WTC11 (cell line): ENCODE data around the gene ACBD7. TPM values are rescaled to one million over a fixed set of nuclear protein-coding genes. Genes with fewer than 3 reads are reported as not detected.

Experiments
- CDX4 ChIP-seq: fragments of 250-450 bp; sonication (Bioruptor Pico); IDR thresholded peaks from 2 replicates; pipeline ENCODE4 v1.9.0; 2021; ENCODE audit warnings: moderate library complexity, mild to moderate bottlenecking, inconsistent platforms, borderline replicate concordance
- CREB1 ChIP-seq: sonication (generic); formaldehyde crosslinking; IDR thresholded peaks from 2 replicates; pipeline ENCODE4 v1.8.0; 2023; ENCODE audit warnings: mild to moderate bottlenecking, missing genetic modification reagents
- FOXJ3 ChIP-seq: sonication (generic); formaldehyde crosslinking; IDR thresholded peaks from 2 replicates; pipeline ENCODE4 v1.9.0; 2021; ENCODE audit warnings: missing genetic modification reagents, mild to moderate bottlenecking, borderline replicate concordance
- FOXP1 ChIP-seq: sonication (generic); formaldehyde crosslinking; IDR thresholded peaks from 2 replicates; pipeline ENCODE4 v1.8.0; 2022; ENCODE audit warnings: missing genetic modification reagents, mild to moderate bottlenecking, moderate library complexity, borderline replicate concordance
- IRF2 ChIP-seq: sonication (generic); formaldehyde crosslinking; IDR thresholded peaks from 2 replicates; pipeline ENCODE4 v1.8.0; 2022; ENCODE audit warnings: low read depth, missing genetic modification reagents, borderline replicate concordance
- JUN ChIP-seq: sonication (generic); formaldehyde crosslinking; IDR thresholded peaks from 2 replicates; pipeline ENCODE4 v1.8.0; 2023; ENCODE audit warnings: mild to moderate bottlenecking, missing genetic modification reagents
- MAX ChIP-seq: sonication (generic); formaldehyde crosslinking; IDR thresholded peaks from 2 replicates; pipeline ENCODE4 v1.8.0; 2022; ENCODE audit warnings: mild to moderate bottlenecking, missing genetic modification reagents
- NFYB ChIP-seq: sonication (generic); formaldehyde crosslinking; conservative IDR thresholded peaks from 2 replicates; pipeline ENCODE4 v1.8.0; 2022; ENCODE audit warnings: low read depth, missing genetic modification reagents
- NR1H2 ChIP-seq: sonication (generic); formaldehyde crosslinking; IDR thresholded peaks from 2 replicates; pipeline ENCODE4 v1.9.0; 2021; ENCODE audit warnings: mild to moderate bottlenecking, moderate library complexity, missing genetic modification reagents
- NR3C1 ChIP-seq: sonication (generic); formaldehyde crosslinking; conservative IDR thresholded peaks from 2 replicates; pipeline ENCODE4 v1.8.1; 2023; ENCODE audit warnings: low read depth, mild to moderate bottlenecking, missing genetic modification reagents
- PRDM15 ChIP-seq: sonication (generic); formaldehyde crosslinking; IDR thresholded peaks from 2 replicates; pipeline ENCODE4 v1.8.0; 2022; ENCODE audit warnings: missing genetic modification reagents
- RORB ChIP-seq: fragments of 250-450 bp; sonication (Bioruptor Pico); IDR thresholded peaks from 2 replicates; pipeline ENCODE4 v1.9.0; 2021; ENCODE audit warnings: mild to moderate bottlenecking
- ZBTB21 ChIP-seq: sonication (generic); formaldehyde crosslinking; IDR thresholded peaks from 2 replicates; pipeline ENCODE4 v1.8.1; 2023; ENCODE audit warnings: mild to moderate bottlenecking, missing genetic modification reagents, borderline replicate concordance
- ZNF232 ChIP-seq: sonication (generic); formaldehyde crosslinking; IDR thresholded peaks from 2 replicates; pipeline ENCODE4 v1.8.0; 2022; ENCODE audit warnings: mild to moderate bottlenecking, missing genetic modification reagents
- ZSCAN18 ChIP-seq: fragments of 250-450 bp; sonication (Bioruptor Pico); IDR thresholded peaks from 2 replicates; pipeline ENCODE4 v2.1.2; 2022; ENCODE audit warnings: mild to moderate bottlenecking, moderate library complexity
- total RNA-seq: library from RNA; stranded (reverse); gene quantifications from 3 replicates; pipeline ENCODE4 v1.2.3, GENCODE V29; 2021
- TF ChIP-seq, protein P1 (sequence below): sonication (generic); formaldehyde crosslinking; IDR thresholded peaks from 2 replicates; pipeline ENCODE4 v1.8.1; 2022; ENCODE audit warnings: low read depth, missing genetic modification reagents, borderline replicate concordance
- TF ChIP-seq, protein P2 (sequence below): sonication (generic); formaldehyde crosslinking; IDR thresholded peaks from 2 replicates; pipeline ENCODE4 v1.8.1; 2023; ENCODE audit warnings: mild to moderate bottlenecking, missing genetic modification reagents, borderline replicate concordance
- TF ChIP-seq, protein P3 (sequence below): sonication (generic); formaldehyde crosslinking; IDR thresholded peaks from 2 replicates; pipeline ENCODE4 v1.8.1; 2023; ENCODE audit warnings: mild to moderate bottlenecking, missing genetic modification reagents, moderate library complexity
- TF ChIP-seq, protein P4 (sequence below): sonication (generic); formaldehyde crosslinking; IDR thresholded peaks from 2 replicates; pipeline ENCODE4 v1.8.0; 2022; ENCODE audit warnings: mild to moderate bottlenecking, missing genetic modification reagents
- TF ChIP-seq, protein P5 (sequence below): sonication (generic); formaldehyde crosslinking; IDR thresholded peaks from 2 replicates; pipeline ENCODE4 v1.8.0; 2022; ENCODE audit warnings: mild to moderate bottlenecking, missing genetic modification reagents
- TF ChIP-seq, protein P6 (sequence below): sonication (generic); formaldehyde crosslinking; IDR thresholded peaks from 2 replicates; pipeline ENCODE4 v1.8.1; 2022; ENCODE audit warnings: mild to moderate bottlenecking, moderate library complexity, missing genetic modification reagents

The ACBD7 gene
- total RNA-seq, 1 experiment from 2014 or later = 10.0 TPM

DNA sequence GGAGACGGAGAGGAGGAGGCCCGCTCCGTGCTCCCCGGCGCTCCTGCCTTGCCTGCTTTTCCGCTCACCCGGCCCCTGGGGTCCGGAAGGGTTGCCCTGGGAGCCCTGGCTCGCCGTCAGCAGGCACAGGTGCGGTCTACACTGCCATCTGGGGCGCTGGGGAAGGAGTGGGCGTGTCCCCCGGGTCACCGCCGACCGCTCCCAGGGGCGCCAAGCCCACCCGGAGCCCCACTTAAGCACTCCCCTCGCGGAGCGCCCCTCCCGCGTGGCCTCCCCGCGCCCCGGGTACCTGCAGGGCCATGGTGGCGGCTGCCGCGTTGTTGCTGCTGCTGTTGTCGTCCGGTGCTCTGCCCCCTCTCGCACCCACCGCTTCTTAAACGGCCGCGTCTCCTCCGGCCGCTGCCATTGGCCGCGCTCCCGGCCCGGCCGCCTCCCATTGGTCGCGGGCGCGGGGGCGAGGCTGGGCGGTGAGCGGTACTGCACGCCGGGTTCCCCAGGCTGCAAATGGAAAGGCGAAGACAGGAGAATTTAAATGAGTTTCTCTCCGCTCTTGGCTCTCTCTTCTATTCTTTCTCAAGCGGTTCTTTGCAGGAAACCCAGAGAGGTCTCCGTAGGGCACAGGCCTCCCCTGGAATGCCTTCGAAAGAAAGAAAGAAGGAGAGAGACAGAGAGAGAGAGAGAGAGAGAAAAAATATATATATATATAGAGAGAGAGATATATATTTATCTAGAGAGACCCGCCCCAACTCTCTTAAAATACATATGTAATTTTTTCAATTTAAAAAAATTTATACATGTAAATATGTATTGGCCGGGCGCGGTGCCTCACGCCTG, at the start of gene ACBD7 (continued):
- TF ChIP-seq PRDM15 (peak; percentile 94), CREB1 (CRISPR knock-in tag) (0 out of 2 replicates have a peak, but pooled peaks have one; percentile 54), ZBTB21 (CRISPR knock-in tag) (no peak), NR3C1 (CRISPR knock-in tag) (no peak), ZSCAN18 (CRISPR knock-in tag) (no peak), FOXP1 (CRISPR knock-in tag) (peak; percentile 80), NFYB (peak; percentile 89), ZNF232 (CRISPR knock-in tag) (no peak), CDX4 (CRISPR knock-in tag) (no peak), JUN (CRISPR knock-in tag) (no peak), FOXJ3 (CRISPR knock-in tag) (no peak), IRF2 (CRISPR knock-in tag) (no peak), NR1H2 (no peak), MAX (CRISPR knock-in tag) (peak; percentile 90), RORB (no peak)
- TF ChIP-seq, protein P1, sequence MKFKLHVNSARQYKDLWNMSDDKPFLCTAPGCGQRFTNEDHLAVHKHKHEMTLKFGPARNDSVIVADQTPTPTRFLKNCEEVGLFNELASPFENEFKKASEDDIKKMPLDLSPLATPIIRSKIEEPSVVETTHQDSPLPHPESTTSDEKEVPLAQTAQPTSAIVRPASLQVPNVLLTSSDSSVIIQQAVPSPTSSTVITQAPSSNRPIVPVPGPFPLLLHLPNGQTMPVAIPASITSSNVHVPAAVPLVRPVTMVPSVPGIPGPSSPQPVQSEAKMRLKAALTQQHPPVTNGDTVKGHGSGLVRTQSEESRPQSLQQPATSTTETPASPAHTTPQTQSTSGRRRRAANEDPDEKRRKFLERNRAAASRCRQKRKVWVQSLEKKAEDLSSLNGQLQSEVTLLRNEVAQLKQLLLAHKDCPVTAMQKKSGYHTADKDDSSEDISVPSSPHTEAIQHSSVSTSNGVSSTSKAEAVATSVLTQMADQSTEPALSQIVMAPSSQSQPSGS (CRISPR knock-in tag) = no peak
- TF ChIP-seq, protein P2, sequence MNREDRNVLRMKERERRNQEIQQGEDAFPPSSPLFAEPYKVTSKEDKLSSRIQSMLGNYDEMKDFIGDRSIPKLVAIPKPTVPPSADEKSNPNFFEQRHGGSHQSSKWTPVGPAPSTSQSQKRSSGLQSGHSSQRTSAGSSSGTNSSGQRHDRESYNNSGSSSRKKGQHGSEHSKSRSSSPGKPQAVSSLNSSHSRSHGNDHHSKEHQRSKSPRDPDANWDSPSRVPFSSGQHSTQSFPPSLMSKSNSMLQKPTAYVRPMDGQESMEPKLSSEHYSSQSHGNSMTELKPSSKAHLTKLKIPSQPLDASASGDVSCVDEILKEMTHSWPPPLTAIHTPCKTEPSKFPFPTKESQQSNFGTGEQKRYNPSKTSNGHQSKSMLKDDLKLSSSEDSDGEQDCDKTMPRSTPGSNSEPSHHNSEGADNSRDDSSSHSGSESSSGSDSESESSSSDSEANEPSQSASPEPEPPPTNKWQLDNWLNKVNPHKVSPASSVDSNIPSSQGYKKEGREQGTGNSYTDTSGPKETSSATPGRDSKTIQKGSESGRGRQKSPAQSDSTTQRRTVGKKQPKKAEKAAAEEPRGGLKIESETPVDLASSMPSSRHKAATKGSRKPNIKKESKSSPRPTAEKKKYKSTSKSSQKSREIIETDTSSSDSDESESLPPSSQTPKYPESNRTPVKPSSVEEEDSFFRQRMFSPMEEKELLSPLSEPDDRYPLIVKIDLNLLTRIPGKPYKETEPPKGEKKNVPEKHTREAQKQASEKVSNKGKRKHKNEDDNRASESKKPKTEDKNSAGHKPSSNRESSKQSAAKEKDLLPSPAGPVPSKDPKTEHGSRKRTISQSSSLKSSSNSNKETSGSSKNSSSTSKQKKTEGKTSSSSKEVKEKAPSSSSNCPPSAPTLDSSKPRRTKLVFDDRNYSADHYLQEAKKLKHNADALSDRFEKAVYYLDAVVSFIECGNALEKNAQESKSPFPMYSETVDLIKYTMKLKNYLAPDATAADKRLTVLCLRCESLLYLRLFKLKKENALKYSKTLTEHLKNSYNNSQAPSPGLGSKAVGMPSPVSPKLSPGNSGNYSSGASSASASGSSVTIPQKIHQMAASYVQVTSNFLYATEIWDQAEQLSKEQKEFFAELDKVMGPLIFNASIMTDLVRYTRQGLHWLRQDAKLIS = no peak
- TF ChIP-seq, protein P3, sequence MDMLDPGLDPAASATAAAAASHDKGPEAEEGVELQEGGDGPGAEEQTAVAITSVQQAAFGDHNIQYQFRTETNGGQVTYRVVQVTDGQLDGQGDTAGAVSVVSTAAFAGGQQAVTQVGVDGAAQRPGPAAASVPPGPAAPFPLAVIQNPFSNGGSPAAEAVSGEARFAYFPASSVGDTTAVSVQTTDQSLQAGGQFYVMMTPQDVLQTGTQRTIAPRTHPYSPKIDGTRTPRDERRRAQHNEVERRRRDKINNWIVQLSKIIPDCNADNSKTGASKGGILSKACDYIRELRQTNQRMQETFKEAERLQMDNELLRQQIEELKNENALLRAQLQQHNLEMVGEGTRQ = no peak
- TF ChIP-seq, protein P4, sequence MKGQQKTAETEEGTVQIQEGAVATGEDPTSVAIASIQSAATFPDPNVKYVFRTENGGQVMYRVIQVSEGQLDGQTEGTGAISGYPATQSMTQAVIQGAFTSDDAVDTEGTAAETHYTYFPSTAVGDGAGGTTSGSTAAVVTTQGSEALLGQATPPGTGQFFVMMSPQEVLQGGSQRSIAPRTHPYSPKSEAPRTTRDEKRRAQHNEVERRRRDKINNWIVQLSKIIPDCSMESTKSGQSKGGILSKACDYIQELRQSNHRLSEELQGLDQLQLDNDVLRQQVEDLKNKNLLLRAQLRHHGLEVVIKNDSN (CRISPR knock-in tag) = no peak
- TF ChIP-seq, protein P5, sequence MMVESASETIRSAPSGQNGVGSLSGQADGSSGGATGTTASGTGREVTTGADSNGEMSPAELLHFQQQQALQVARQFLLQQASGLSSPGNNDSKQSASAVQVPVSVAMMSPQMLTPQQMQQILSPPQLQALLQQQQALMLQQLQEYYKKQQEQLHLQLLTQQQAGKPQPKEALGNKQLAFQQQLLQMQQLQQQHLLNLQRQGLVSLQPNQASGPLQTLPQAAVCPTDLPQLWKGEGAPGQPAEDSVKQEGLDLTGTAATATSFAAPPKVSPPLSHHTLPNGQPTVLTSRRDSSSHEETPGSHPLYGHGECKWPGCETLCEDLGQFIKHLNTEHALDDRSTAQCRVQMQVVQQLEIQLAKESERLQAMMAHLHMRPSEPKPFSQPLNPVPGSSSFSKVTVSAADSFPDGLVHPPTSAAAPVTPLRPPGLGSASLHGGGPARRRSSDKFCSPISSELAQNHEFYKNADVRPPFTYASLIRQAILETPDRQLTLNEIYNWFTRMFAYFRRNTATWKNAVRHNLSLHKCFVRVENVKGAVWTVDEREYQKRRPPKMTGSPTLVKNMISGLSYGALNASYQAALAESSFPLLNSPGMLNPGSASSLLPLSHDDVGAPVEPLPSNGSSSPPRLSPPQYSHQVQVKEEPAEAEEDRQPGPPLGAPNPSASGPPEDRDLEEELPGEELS (CRISPR knock-in tag) = peak; percentile 82; the same call in 1 of the 2 replicates
- TF ChIP-seq, protein P6, sequence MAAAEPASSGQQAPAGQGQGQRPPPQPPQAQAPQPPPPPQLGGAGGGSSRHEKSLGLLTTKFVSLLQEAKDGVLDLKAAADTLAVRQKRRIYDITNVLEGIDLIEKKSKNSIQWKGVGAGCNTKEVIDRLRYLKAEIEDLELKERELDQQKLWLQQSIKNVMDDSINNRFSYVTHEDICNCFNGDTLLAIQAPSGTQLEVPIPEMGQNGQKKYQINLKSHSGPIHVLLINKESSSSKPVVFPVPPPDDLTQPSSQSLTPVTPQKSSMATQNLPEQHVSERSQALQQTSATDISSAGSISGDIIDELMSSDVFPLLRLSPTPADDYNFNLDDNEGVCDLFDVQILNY (CRISPR knock-in tag) = no peak
